Colonic mucosa (tissue), 4 donors: Measurements from ENCODE around the gene DNAH10. TPM values are rescaled to one million over a fixed set of nuclear protein-coding genes. Genes with fewer than 3 reads are reported as not detected.

ENCODE experiments used
- DNase-seq: peaks from one replicate; pipeline ENCODE4 v3.0.0-alpha.2; 2020
- H3K27ac ChIP-seq: fragments of 200-600 bp; one replicate; pipeline ENCODE4 v1.8.0; 2021
- H3K27me3 ChIP-seq: fragments of 200-600 bp; one replicate; pipeline ENCODE4 v1.8.0; 2021
- H3K36me3 ChIP-seq: fragments of 200-600 bp; one replicate; pipeline ENCODE4 v1.8.0; 2021
- H3K4me1 ChIP-seq: fragments of 200-600 bp; one replicate; pipeline ENCODE4 v1.8.0; 2021; ENCODE audit warnings: mild to moderate bottlenecking
- H3K4me3 ChIP-seq: fragments of 200-600 bp; one replicate; pipeline ENCODE4 v1.8.0; 2021
- H3K9ac ChIP-seq, 2 donors: one replicate each; pipeline ENCODE4 v1.7.0; 2013; ENCODE audit warnings: control low read depth in 2 of 2, low read depth in 2 of 2, low read length in 2 of 2
- H3K9me3 ChIP-seq: fragments of 200-600 bp; one replicate; pipeline ENCODE4 v1.8.0; 2021
- intact Hi-C: fragments of 100-400 bp; cut with DNase I; formaldehyde crosslinking; loops from one replicate; pipeline ENCODE4 v1.14.1; 2022
- total RNA-seq, 2 donors: library from RNA; stranded (reverse); fragmentation: NEBNext Ultra II Directional in 1 of 2; extraction: Animal tissue kit (Norgen Biotek cat#: 25700) in 1 of 2; gene quantifications; one replicate each; pipeline ENCODE4 v1.2.1, GENCODE V29; 2021
- TF ChIP-seq, protein P1 (sequence below): fragments of 200-600 bp; IDR thresholded peaks from one replicate; pipeline ENCODE4 v1.8.0; 2022; ENCODE audit warnings: antibody characterized with exemption, mild to moderate bottlenecking
- donor health status: healthy.
- donor health status: DM: no; HTN: no; CAD: no.
- donor health status: DM: no; HTN: no; CAD: no.

Gene DNAH10
- total RNA-seq, 2 donors from 2014 or later, result 0.32 to 0.35 TPM

DNA sequence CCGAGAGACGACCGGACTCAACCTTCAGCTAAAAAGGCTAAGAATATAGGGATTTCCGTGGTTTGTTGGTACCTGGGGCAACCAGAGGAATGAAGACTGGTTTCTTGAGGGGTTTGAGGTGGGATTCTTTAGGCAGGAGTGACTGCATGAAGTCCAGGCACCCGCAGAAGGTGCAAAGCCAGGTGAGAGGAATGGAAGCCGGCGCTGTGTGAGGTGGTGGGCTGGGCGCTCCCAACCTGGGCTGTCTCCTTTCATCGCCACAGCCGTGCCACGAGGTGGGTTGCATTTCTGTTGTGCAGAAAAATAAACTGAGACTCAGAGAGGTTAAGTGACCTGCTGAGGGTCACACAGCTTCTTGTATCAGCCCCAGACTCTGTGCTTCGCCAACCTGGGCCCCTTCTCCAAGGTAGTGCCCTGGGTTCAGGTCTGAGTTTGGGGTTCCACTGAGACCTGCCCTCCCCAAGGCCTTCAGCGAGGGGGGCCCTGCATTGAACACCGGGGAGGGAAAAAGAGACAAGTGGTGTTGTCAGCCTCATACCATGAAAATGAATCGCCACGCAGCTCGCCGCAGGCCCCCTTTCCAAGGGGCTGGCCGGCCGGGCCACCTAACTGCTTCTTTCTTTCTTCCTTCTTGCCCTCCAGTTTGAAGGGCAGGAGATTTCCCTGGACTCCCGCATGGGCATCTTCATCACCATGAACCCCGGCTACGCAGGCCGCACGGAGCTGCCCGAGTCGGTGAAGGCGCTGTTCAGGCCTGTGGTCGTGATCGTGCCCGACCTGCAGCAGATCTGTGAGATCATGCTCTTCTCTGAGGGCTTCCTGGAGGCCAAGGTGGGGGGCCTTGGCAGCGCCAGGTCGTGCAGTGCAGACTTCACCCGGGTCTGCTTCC is 88.4 kb downstream of the DNAH10 start:
- Histone ChIP-seq H3K9me3 (no peaks in the 10 kb centered on the region), H3K27ac (no peak overlapping the region), H3K36me3 (no peaks in the 10 kb centered on the region), H3K27me3 (no peaks in the 10 kb centered on the region), H3K4me3 (no peak overlapping the region), H3K9ac (no peak overlapping the region), H3K4me1 (no peaks in the 10 kb centered on the region)
- DNase-seq, result no peak
- intact Hi-C loops, result no loop called here
- TF ChIP-seq, protein P1, sequence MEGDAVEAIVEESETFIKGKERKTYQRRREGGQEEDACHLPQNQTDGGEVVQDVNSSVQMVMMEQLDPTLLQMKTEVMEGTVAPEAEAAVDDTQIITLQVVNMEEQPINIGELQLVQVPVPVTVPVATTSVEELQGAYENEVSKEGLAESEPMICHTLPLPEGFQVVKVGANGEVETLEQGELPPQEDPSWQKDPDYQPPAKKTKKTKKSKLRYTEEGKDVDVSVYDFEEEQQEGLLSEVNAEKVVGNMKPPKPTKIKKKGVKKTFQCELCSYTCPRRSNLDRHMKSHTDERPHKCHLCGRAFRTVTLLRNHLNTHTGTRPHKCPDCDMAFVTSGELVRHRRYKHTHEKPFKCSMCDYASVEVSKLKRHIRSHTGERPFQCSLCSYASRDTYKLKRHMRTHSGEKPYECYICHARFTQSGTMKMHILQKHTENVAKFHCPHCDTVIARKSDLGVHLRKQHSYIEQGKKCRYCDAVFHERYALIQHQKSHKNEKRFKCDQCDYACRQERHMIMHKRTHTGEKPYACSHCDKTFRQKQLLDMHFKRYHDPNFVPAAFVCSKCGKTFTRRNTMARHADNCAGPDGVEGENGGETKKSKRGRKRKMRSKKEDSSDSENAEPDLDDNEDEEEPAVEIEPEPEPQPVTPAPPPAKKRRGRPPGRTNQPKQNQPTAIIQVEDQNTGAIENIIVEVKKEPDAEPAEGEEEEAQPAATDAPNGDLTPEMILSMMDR, result no peak

DNA sequence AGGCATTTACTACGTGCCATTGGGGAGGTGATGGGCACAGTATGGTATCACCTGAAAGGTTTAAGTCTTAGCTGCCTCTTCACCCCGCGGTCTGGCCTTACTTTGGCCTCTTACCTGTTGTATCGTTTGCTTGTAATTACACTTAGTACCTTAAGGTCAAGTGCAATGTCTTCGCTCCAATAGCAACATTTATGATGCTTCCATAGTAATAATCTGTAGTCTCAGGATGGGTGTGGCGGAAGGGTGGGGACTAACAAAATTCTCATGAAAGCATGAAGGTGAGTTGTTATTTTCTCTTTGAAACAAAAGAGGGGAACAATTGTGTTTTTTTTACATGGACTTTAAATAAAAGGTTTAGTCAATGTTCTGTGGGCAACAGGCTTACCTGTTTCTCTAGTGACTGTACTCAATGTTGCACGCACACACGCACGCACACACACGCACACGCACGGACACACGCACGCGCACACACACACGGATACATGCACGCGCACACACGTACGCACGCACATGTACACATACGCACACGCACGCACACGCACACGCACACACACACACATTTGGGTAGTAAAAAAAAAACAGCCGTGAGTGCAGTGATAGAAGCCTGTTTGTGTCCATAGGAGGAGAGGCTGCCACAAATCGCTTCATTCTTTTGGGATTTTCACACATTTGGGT is 91.4 kb downstream of the DNAH10 start:
- TF ChIP-seq, protein P1, result no peak
- no peaks in the 10 kb centered on the region for H3K9me3 ChIP-seq
- peak; percentile 40 for DNase-seq

DNA sequence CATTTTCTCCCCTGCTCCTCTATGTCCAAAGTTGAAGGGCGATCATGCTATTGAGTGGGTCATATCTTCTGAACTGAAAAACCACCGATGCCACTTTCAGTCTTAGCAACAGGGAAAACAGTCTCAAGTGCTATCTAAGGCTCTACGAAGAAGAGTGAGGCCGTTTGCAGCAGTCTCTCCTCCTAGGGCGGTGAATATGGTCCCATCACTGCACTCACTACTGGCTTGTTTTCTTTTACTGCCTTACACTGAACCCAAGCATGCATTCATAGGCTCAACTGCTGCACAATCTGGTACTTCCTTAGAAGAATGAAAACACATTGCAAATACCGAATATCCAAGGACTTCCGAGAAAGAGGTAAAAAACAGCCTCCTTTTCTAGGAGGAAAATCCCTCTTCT is 92.1 kb downstream of the DNAH10 start:
- TF ChIP-seq, protein P1, result no peak
- H3K4me3 ChIP-seq, result no peak overlapping the region
- DNase-seq, result no peak
- no peaks in the 10 kb centered on the region for H3K9me3 ChIP-seq
- H3K9ac ChIP-seq, result no peak overlapping the region
- no peaks in the 10 kb centered on the region for H3K36me3 ChIP-seq
- H3K27me3 ChIP-seq, result no peaks in the 10 kb centered on the region
- H3K27ac ChIP-seq, result no peak overlapping the region
- intact Hi-C loops, result no loop called here
- H3K4me1 ChIP-seq, result no peaks in the 10 kb centered on the region

More for the DNA sequence above, 91.4 kb downstream of the DNAH10 start:
- H3K36me3 ChIP-seq, result no peaks in the 10 kb centered on the region
- H3K27ac ChIP-seq, result no peak overlapping the region
- H3K9ac ChIP-seq, result no peak overlapping the region
- no peak overlapping the region for H3K4me3 ChIP-seq
- H3K27me3 ChIP-seq, result no peaks in the 10 kb centered on the region
- intact Hi-C loops, result no loop called here
- no peaks in the 10 kb centered on the region for H3K4me1 ChIP-seq

DNA sequence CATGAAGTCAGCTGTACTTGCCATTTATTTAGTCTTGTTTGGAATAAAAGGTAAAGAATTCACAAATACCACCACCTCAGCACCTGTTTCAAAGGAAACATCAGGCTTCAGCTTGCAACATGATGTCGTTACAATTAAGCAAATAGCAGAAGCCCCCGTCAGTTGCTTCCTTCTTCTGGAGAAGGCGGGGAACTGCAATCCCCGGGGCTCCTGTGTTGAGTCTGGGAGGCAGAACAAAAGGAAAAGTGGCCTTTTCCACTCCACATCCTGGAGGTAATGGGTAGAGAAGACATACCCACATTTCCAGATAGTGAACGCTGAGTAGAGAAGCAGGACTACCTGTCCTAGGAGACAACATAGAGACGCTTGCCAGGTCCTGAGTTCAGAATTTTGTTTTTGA is 92.8 kb downstream of the DNAH10 start:
- DNase-seq, result no peak
- no peaks in the 10 kb centered on the region for H3K27me3 ChIP-seq
- intact Hi-C loops, result no loop called here

DNA sequence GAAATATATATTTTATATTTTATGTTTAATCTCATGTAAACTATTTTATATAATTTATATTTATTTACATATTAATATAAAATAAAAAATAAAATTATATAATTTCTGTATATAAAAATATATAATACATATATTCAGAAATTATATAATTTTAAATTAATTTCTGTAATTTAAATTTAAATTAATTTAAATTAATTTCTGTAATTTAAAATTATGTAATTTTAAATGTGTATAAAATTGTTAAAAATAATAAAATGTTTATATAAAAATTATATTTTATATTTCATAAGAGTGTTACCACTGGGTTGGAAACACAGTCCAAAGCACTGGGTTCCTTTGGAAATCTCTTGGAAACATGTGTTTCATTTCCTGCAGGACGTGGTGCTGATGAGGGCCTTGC is 94.6 kb downstream of the DNAH10 start:
- TF ChIP-seq, protein P1, result no peak
- intact Hi-C loops, result no loop called here
- Histone ChIP-seq H3K27ac (no peak overlapping the region), H3K36me3 (no peaks in the 10 kb centered on the region), H3K9me3 (no peaks in the 10 kb centered on the region), H3K4me3 (no peak overlapping the region), H3K9ac (no peak overlapping the region), H3K27me3 (no peaks in the 10 kb centered on the region), H3K4me1 (no peaks in the 10 kb centered on the region)
- DNase-seq, result no peak

More for the DNA sequence above, 92.8 kb downstream of the DNAH10 start:
- no peaks in the 10 kb centered on the region for H3K4me1 ChIP-seq
- no peaks in the 10 kb centered on the region for H3K9me3 ChIP-seq
- no peaks in the 10 kb centered on the region for H3K36me3 ChIP-seq
- H3K27ac ChIP-seq, result no peak overlapping the region
- H3K4me3 ChIP-seq, result no peak overlapping the region
- TF ChIP-seq, protein P1, result no peak
- H3K9ac ChIP-seq, result no peak overlapping the region
